ENCODE data around the gene MMP25.
A peak's percentile ranks its signal among the peaks of the same experiment; 100 is the strongest.

MMP25 gene

DNA sequence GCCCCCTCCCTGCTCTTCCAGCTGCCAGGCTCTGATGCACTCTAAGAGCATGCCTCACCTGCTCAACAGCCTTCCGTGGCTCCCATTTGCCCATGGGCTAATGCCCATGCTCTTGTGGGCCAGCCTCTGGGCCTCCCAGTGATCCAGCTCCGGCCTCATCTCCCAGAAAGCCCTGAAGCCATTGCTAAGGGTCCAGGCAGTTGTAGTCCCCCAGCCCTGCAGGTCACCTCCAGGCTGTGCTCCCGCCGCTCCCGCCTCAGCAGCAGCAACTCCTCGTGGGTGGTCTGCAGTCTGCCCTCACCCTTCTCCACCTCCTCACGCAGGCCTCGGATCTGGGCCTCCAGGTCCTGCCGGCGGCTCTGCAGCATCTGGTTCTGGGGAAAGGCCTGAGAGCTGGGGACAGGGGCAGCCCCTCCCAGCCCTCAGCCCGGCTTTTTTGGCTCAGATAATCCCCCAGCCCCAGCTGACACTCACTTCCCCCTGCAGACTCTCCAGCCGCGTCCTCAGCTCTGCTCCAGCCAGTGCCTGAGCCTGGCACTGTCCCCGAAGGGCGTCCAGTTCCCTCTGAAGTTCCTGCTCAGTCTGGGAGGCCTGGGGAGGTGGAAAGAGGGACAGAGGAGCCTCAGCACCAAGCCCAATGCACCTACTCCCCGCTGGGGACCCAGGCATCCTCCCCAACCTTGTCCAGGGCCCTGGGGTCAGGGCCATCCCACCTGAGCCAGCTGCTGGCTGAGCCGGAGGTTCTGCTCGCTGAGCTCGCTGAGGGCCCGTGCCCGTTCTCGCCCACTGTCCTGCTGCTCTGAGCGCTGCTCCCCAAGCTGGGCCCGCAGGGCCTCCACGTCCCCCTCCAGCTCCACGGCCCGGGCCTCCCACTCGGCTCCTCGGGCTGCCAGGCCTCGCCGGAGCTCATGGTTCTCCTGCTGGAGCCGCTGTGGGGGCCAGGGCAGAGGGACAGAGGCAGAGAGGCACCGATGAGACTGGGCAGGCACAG, 15.8 kb upstream of the MMP25 start:
- no peak overlapping the region for H3K4me3 Mint-ChIP-seq
- peaks cover 23% of the 10 kb centered on the region for H3K36me3 Mint-ChIP-seq (ENCODE audit: low read depth)
- H3K4me1 Mint-ChIP-seq (ENCODE audit: low read depth) = peaks cover 20% of the 10 kb centered on the region
- no peak overlapping the region for H3K27ac Mint-ChIP-seq
- DNase-seq = no peak
- H3K9me3 Mint-ChIP-seq = no peaks in the 10 kb centered on the region
- H3K27me3 Mint-ChIP-seq = peaks cover 65% of the 10 kb centered on the region

DNA sequence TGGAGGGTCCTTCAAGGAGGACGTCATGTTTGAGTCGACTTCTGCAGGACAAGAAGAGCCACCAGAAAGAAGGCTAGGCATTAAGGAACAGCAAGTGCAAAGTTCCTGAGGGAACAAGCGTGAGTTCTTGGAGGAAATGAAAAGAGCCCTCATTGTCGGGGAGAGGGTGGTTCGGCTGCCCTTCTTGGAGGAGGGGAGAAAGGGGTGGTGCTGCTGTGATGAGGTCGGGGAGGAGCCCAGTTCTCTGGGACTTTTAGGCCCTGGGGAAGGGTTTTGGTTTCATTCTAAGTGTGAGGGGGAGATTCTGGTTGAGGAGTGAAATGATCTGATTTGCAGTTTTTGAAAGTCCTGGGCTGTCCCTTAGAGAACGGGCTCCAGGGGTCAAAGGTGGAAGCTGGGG, 13.7 kb upstream of the MMP25 start:
- Mint-ChIP-seq H3K36me3 (ENCODE audit: low read depth) (peaks cover 4% of the 10 kb centered on the region), H3K4me1 (ENCODE audit: low read depth) (peaks cover 25% of the 10 kb centered on the region), H3K9me3 (no peaks in the 10 kb centered on the region), H3K4me3 (no peak overlapping the region), H3K27me3 (peaks cover 79% of the 10 kb centered on the region), H3K27ac (no peak overlapping the region)
- DNase-seq = no peak

GRCh38 chr16:3035289-3035971, 10.9 kb upstream of the MMP25 start:
- peaks cover 88% of the 10 kb centered on the region for H3K27me3 Mint-ChIP-seq
- no peaks in the 10 kb centered on the region for H3K9me3 Mint-ChIP-seq
- no peak overlapping the region for H3K27ac Mint-ChIP-seq
- no peaks in the 10 kb centered on the region for H3K36me3 Mint-ChIP-seq (ENCODE audit: low read depth)
- H3K4me3 Mint-ChIP-seq = no peak overlapping the region
- H3K4me1 Mint-ChIP-seq (ENCODE audit: low read depth) = peaks cover 11% of the 10 kb centered on the region
- DNase-seq = no peak

DNA sequence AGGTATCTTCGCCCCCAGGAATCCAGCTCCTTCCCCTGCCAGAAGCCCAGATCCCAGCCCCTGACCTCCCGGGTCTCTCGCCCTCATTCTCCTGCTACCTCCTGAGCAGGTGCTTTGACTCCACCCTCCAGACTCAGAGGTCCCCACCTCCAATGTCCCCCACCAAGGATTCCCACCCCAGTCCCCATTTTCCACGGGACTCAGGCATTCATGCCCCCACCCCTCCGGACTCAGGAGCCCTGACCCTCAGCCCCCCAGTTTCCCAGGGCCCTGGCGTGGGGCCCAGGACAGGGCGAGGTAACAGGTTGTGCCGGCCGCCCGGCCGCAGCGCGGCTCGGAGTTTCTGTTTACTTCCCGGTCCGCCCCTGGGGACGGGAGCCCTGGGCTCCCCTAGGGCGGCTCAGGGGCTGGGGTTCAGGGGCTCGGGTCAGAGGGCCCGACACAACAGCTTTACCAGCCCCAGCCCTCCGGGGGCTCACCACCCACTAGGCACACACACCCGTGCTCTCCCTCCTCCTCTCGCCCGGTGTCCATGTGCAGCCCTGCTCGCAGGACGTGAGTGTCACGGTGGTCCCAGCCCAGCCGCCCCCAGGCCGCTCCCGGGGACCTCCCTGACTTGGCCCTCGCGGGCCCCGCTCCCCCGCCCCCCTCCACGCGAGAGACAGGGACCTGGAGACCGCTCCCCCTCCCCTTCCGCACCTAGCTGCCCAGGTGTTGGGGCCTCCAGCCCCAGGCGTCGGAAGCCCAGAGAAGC, 10.2 kb upstream of the MMP25 start:
- no peaks in the 10 kb centered on the region for H3K36me3 Mint-ChIP-seq (ENCODE audit: low read depth)
- H3K27me3 Mint-ChIP-seq = peaks cover 88% of the 10 kb centered on the region
- no peaks in the 10 kb centered on the region for H3K9me3 Mint-ChIP-seq
- DNase-seq = no peak
- no peak overlapping the region for H3K27ac Mint-ChIP-seq
- H3K4me3 Mint-ChIP-seq = no peak overlapping the region
- H3K4me1 Mint-ChIP-seq (ENCODE audit: low read depth) = peaks cover 11% of the 10 kb centered on the region

- H3K4me3 Mint-ChIP-seq = no peak within 1 kb of the TSS
- no peak for DNase-seq
- peaks cover 11% of the 10 kb centered on the region for H3K4me1 Mint-ChIP-seq (ENCODE audit: low read depth)
- no peak within 1 kb of the TSS for H3K27ac Mint-ChIP-seq
- no peaks in the 10 kb centered on the region for H3K36me3 Mint-ChIP-seq (ENCODE audit: low read depth)
- no peaks in the 10 kb centered on the region for H3K9me3 Mint-ChIP-seq
- peaks cover 90% of the 10 kb centered on the region for H3K27me3 Mint-ChIP-seq
Measured at GRCh38 chr16:3036726-3037315, 9.5 kb upstream of the MMP25 start, which contains the start of gene BICDL2. Gene BICDL2, minus strand, starts transcription at chr16:3036944. Its CDS starts 1,448 bp downstream, at chr16:3035496.

DNA sequence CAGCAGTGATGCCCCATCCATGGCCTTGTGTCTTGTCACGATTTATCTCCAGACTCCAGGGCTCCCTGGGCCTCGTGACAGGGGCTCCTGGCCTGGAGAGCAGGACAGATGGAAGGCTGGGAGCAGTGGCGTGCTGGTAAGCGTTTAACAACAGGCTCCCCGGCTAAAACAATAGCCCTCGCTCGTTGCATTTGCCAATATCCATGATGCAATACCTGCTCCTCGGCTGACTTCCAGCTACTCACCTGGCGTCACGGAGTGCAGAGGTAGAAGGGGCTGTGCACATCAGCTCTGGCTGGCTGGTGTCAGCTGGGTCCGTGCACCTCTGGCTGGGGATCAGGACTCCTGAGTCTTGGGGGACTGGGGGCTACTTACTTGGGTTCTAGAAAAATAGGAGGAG, 8.1 kb upstream of the MMP25 start:
- no peak overlapping the region for H3K27ac Mint-ChIP-seq
- H3K4me1 Mint-ChIP-seq (ENCODE audit: low read depth) = peaks cover 11% of the 10 kb centered on the region
- no peak overlapping the region for H3K4me3 Mint-ChIP-seq
- H3K27me3 Mint-ChIP-seq = peaks cover 89% of the 10 kb centered on the region
- H3K9me3 Mint-ChIP-seq = no peaks in the 10 kb centered on the region
- DNase-seq = no peak
- no peaks in the 10 kb centered on the region for H3K36me3 Mint-ChIP-seq (ENCODE audit: low read depth)

DNA sequence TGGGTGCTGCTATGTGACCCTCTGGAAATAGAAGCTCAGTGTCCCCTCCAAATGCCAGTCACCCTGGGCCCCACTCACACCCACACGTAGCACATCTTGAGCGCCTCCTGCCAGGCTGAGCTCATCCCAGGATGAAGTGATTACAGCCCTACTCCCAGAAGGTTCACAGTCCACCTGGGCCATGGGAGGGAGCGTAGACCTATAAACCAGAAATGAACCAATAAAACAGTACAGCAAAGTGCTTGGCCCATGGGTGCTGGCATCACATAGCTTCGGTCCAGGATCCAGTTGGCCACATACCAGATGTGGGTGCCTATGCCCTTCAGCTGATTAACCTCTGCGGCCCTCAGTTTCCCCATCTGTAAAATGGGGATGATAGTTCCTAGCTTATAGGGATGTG, 7.5 kb upstream of the MMP25 start:
- H3K9me3 Mint-ChIP-seq = no peaks in the 10 kb centered on the region

GRCh38 chr16:3042376-3042775, 4.0 kb upstream of the MMP25 start:
- no peak for DNase-seq
- Mint-ChIP-seq H3K9me3 (no peaks in the 10 kb centered on the region), H3K27me3 (peaks cover 86% of the 10 kb centered on the region), H3K4me3 (no peak overlapping the region), H3K27ac (no peak overlapping the region), H3K36me3 (ENCODE audit: low read depth) (no peaks in the 10 kb centered on the region), H3K4me1 (ENCODE audit: low read depth) (peaks cover 13% of the 10 kb centered on the region)

More for the DNA sequence above, 7.5 kb upstream of the MMP25 start:
- Mint-ChIP-seq H3K36me3 (ENCODE audit: low read depth) (no peaks in the 10 kb centered on the region), H3K27me3 (peaks cover 89% of the 10 kb centered on the region), H3K27ac (no peak overlapping the region), H3K4me1 (ENCODE audit: low read depth) (peaks cover 11% of the 10 kb centered on the region), H3K4me3 (no peak overlapping the region)
- no peak for DNase-seq

GRCh38 chr16:3044708-3045107, 1.7 kb upstream of the MMP25 start:
- peaks cover 75% of the 10 kb centered on the region for H3K27me3 Mint-ChIP-seq
- H3K4me1 Mint-ChIP-seq (ENCODE audit: low read depth) = peaks cover 16% of the 10 kb centered on the region
- H3K4me3 Mint-ChIP-seq = peak overlapping the region; percentile 68
- H3K27ac Mint-ChIP-seq = no peak overlapping the region
- H3K36me3 Mint-ChIP-seq (ENCODE audit: low read depth) = no peaks in the 10 kb centered on the region
- no peaks in the 10 kb centered on the region for H3K9me3 Mint-ChIP-seq
- no peak for DNase-seq

- H3K27me3 Mint-ChIP-seq = peaks cover 56% of the 10 kb centered on the region
- H3K4me3 Mint-ChIP-seq = peak overlapping the region; percentile 36
- H3K9me3 Mint-ChIP-seq = no peaks in the 10 kb centered on the region
- H3K36me3 Mint-ChIP-seq (ENCODE audit: low read depth) = no peaks in the 10 kb centered on the region
- no peak overlapping the region for H3K27ac Mint-ChIP-seq
- peaks cover 20% of the 10 kb centered on the region for H3K4me1 Mint-ChIP-seq (ENCODE audit: low read depth)
- DNase-seq = no peak
Measured at GRCh38 chr16:3046641-3047386, 453 bp downstream of the MMP25 start.

GRCh38 chr16:3047387-3047720, 993 bp downstream of the MMP25 start:
- no peak for DNase-seq
- peaks cover 23% of the 10 kb centered on the region for H3K4me1 Mint-ChIP-seq (ENCODE audit: low read depth)
- H3K9me3 Mint-ChIP-seq = no peaks in the 10 kb centered on the region
- H3K36me3 Mint-ChIP-seq (ENCODE audit: low read depth) = no peaks in the 10 kb centered on the region
- H3K27me3 Mint-ChIP-seq = peaks cover 53% of the 10 kb centered on the region
- no peak overlapping the region for H3K4me3 Mint-ChIP-seq
- no peak overlapping the region for H3K27ac Mint-ChIP-seq

- DNase-seq = no peak
- peaks cover 32% of the 10 kb centered on the region for H3K4me1 Mint-ChIP-seq (ENCODE audit: low read depth)
- H3K9me3 Mint-ChIP-seq = no peaks in the 10 kb centered on the region
- no peak overlapping the region for H3K4me3 Mint-ChIP-seq
- peaks cover 26% of the 10 kb centered on the region for H3K27me3 Mint-ChIP-seq
- H3K27ac Mint-ChIP-seq = no peak overlapping the region
- H3K36me3 Mint-ChIP-seq (ENCODE audit: low read depth) = peaks cover 12% of the 10 kb centered on the region
Measured at GRCh38 chr16:3049921-3050481, 3.6 kb downstream of the MMP25 start.

GRCh38 chr16:3050487-3050886, 4.1 kb downstream of the MMP25 start:
- Mint-ChIP-seq H3K4me1 (ENCODE audit: low read depth) (peaks cover 33% of the 10 kb centered on the region), H3K4me3 (no peak overlapping the region), H3K36me3 (ENCODE audit: low read depth) (peaks cover 17% of the 10 kb centered on the region), H3K27ac (no peak overlapping the region), H3K9me3 (no peaks in the 10 kb centered on the region), H3K27me3 (peaks cover 21% of the 10 kb centered on the region)
- no peak for DNase-seq
